Peyer's patch (tissue), 4 donors: Measurements from ENCODE around the gene ADAMTSL2.

Experiments
- CTCF ChIP-seq, 6 experiments: fragments of 450-650 bp in 4 of 6; fragments of 200-600 bp in 2 of 6; sonication (generic) in 1 of 6; IDR thresholded peaks; one replicate each; pipeline ENCODE4 v1.5.1; 2017 to 2019; ENCODE audit warnings: antibody characterized with exemption in 6 of 6, mild to moderate bottlenecking in 3 of 6, moderate library complexity in 1 of 6
- POLR2A ChIP-seq, 2 donors: fragments of 450-650 bp; IDR thresholded peaks; one replicate each; pipeline ENCODE4 v1.5.1; 2017; ENCODE audit warnings: antibody characterized with exemption in 2 of 2, mild to moderate bottlenecking in 2 of 2, moderate library complexity in 2 of 2

DNA sequence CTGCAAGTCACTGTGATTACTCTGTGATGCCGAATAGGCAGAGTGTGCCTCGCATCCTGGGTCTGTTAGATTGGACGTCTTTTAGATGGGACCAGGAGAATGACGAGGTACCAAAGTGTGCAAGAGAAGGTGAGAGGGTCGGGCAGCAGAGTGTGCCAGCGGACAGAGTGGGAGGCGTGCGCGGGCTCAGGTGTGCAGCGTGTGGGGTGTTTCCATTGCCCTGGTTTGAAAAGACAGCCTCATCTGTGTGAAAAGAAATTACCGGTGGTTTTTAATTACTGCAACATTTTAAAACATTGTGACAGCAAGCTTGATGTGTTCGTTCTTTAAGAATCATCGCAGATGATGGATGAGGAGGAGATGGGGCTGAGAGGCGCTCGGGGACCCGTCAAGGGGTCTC, 78.9 kb downstream of the ADAMTSL2 start:
- no peak for TF ChIP-seq POLR2A (IDR thresholded peaks at IDR 0.05)
- TF ChIP-seq CTCF (IDR thresholded peaks at IDR 0.05): no peak
